Iris pigment epithelial cell (primary cell): ENCODE measurements around the gene CEP41.

ENCODE experiments used
- DNase-seq: peaks from one replicate; pipeline ENCODE4 v3.0.0-alpha.2; 2011; ENCODE audit warnings: low read depth

The CEP41 gene

GRCh38 chr7:130440527-130441365 lies at the start of gene CEP41:
Gene CEP41 (minus strand): TSS chr7:130441016. CDS start chr7:130440966, 50 bp downstream.
- peak; percentile 97 for DNase-seq

GRCh38 chr7:130490311-130490791 lies 49.5 kb upstream of the CEP41 start:
- DNase-seq = no peak

GRCh38 chr7:130489140-130489983 lies 48.5 kb upstream of the CEP41 start:
- peak; percentile 94 for DNase-seq

- DNase-seq = no peak
Measured at GRCh38 chr7:130488392-130489139, 47.8 kb upstream of the CEP41 start.

GRCh38 chr7:130486954-130487436 lies 46.2 kb upstream of the CEP41 start:
- DNase-seq = no peak

- DNase-seq = no peak
Measured at GRCh38 chr7:130486114-130486953, 45.5 kb upstream of the CEP41 start.

- DNase-seq = no peak
Measured at GRCh38 chr7:130485734-130486113, 44.9 kb upstream of the CEP41 start.

- no peak for DNase-seq
Measured at GRCh38 chr7:130483031-130483430, 42.2 kb upstream of the CEP41 start.

GRCh38 chr7:130481898-130482297 lies 41.1 kb upstream of the CEP41 start:
- peak; percentile 77 for DNase-seq

GRCh38 chr7:130479716-130480400 lies 39.0 kb upstream of the CEP41 start:
- DNase-seq = no peak

GRCh38 chr7:130478991-130479390 lies 38.2 kb upstream of the CEP41 start:
- DNase-seq = no peak

GRCh38 chr7:130476297-130477150 lies 35.7 kb upstream of the CEP41 start:
- no peak for DNase-seq

- DNase-seq = no peak
Measured at GRCh38 chr7:130475776-130476175, 35.0 kb upstream of the CEP41 start.

GRCh38 chr7:130473876-130474275 lies 33.1 kb upstream of the CEP41 start:
- DNase-seq = no peak

GRCh38 chr7:130473289-130473688 lies 32.5 kb upstream of the CEP41 start:
- no peak for DNase-seq

- DNase-seq = no peak
Measured at GRCh38 chr7:130471974-130472373, 31.2 kb upstream of the CEP41 start.

- DNase-seq = no peak
Measured at GRCh38 chr7:130468612-130469011, 27.8 kb upstream of the CEP41 start.

GRCh38 chr7:130463553-130464434 lies 23.0 kb upstream of the CEP41 start:
- no peak for DNase-seq

GRCh38 chr7:130461272-130461671 lies 20.5 kb upstream of the CEP41 start:
- no peak for DNase-seq
